ENCODE data around the gene POU4F1.

DNA sequence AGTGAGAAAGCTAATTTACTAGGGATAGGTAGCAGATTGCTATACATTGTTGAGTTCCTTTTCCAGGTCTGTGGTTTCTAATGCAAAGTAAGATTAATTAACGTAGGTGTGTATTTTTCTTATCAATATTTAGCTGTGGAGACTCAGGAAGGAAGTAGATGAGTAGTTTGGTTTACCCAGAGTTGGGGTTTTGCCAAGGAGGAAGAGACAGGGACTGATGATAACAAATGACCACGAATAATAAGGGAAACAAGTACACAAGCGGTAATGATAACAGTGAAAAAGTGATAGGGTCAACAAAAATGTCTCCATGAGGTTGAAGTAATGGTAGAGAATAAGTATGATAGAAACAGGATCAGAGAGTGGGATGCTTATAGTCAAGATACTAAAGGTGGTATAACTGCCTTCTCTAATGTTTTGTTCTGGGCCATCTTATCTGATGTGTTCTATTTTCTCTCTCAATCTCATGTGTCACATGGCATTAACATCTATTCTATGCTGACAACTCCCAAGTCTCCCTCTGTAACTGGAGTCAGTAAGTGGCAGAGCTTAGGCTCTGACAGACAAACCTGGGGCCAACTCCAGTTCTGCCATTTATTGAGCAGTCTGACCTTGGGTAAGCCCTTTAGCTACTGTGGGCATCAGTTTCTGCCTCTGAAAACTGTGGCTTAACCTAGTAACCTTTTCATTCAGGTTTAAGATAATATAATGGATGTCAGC lies 46.8 kb upstream of the POU4F1 start:
- TF ChIP-seq, protein P1, sequence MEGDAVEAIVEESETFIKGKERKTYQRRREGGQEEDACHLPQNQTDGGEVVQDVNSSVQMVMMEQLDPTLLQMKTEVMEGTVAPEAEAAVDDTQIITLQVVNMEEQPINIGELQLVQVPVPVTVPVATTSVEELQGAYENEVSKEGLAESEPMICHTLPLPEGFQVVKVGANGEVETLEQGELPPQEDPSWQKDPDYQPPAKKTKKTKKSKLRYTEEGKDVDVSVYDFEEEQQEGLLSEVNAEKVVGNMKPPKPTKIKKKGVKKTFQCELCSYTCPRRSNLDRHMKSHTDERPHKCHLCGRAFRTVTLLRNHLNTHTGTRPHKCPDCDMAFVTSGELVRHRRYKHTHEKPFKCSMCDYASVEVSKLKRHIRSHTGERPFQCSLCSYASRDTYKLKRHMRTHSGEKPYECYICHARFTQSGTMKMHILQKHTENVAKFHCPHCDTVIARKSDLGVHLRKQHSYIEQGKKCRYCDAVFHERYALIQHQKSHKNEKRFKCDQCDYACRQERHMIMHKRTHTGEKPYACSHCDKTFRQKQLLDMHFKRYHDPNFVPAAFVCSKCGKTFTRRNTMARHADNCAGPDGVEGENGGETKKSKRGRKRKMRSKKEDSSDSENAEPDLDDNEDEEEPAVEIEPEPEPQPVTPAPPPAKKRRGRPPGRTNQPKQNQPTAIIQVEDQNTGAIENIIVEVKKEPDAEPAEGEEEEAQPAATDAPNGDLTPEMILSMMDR (IDR thresholded peaks at IDR 0.05 in 4 of 5, conservative IDR thresholded peaks at IDR 0.05 in 1 of 5): no peak
- no peak for TF ChIP-seq POLR2A (IDR thresholded peaks at IDR 0.05)

Data from gastrocnemius medialis (tissue), 4 donors.